SK-N-SH (cell line): Measurements from ENCODE around the gene CNTNAP2.

Experiments used
- EZH2phosphoT487 ChIP-seq: fragments of 200-600 bp; sonication (generic); IDR thresholded peaks from 2 replicates; pipeline ENCODE4 v1.6.1; 2017; ENCODE audit warnings: low read depth, mixed run types, mild to moderate bottlenecking, antibody characterized with exemption, moderate library complexity, borderline replicate concordance
- JUND ChIP-seq: IDR thresholded peaks from 2 replicates; pipeline ENCODE4 v1.4.0; 2012
- MAX ChIP-seq: IDR thresholded peaks from 2 replicates; pipeline ENCODE4 v1.4.0; 2012; ENCODE audit warnings: low read depth
- POLR2AphosphoS5 ChIP-seq: IDR thresholded peaks from 2 replicates; pipeline ENCODE4 v1.6.1; 2012; ENCODE audit warnings: low read depth, low read length
- REST ChIP-seq: IDR thresholded peaks from 2 replicates; pipeline ENCODE4 v1.6.1; 2012; ENCODE audit warnings: mild to moderate bottlenecking, low read depth, low read length, moderate library complexity
- SMC3 ChIP-seq: IDR thresholded peaks from 2 replicates; pipeline ENCODE4 v1.6.1; 2012; ENCODE audit warnings: low read depth, low read length, improper control_type of control experiment
- YY1 ChIP-seq: IDR thresholded peaks from 2 replicates; pipeline ENCODE4 v1.4.0; 2012; ENCODE audit warnings: low read depth, mild to moderate bottlenecking
- TF ChIP-seq, protein P1 (sequence below): fragments of 200-600 bp; sonication (generic); IDR thresholded peaks from 2 replicates; pipeline ENCODE4 v1.6.1; 2017; ENCODE audit warnings: antibody characterized with exemption, mild to moderate bottlenecking, moderate library complexity

- TF ChIP-seq, protein P1, sequence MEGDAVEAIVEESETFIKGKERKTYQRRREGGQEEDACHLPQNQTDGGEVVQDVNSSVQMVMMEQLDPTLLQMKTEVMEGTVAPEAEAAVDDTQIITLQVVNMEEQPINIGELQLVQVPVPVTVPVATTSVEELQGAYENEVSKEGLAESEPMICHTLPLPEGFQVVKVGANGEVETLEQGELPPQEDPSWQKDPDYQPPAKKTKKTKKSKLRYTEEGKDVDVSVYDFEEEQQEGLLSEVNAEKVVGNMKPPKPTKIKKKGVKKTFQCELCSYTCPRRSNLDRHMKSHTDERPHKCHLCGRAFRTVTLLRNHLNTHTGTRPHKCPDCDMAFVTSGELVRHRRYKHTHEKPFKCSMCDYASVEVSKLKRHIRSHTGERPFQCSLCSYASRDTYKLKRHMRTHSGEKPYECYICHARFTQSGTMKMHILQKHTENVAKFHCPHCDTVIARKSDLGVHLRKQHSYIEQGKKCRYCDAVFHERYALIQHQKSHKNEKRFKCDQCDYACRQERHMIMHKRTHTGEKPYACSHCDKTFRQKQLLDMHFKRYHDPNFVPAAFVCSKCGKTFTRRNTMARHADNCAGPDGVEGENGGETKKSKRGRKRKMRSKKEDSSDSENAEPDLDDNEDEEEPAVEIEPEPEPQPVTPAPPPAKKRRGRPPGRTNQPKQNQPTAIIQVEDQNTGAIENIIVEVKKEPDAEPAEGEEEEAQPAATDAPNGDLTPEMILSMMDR: no peak
- no peak for TF ChIP-seq SMC3
- TF ChIP-seq POLR2AphosphoS5: no peak
- no peak for TF ChIP-seq REST
- no peak for TF ChIP-seq JUND
- no peak for TF ChIP-seq MAX
- no peak for TF ChIP-seq YY1
- TF ChIP-seq EZH2phosphoT487: no peak
Observed at GRCh38 chr7:146494952-146495596, 378.5 kb downstream of the CNTNAP2 start.
